ENCODE results near the gene HCN4. TPM values are rescaled to one million over a fixed set of nuclear protein-coding genes. Genes with fewer than 3 reads are reported as not detected.

The HCN4 gene
- total RNA-seq, 1 donor from 2014 or later = 0.17 TPM

DNA sequence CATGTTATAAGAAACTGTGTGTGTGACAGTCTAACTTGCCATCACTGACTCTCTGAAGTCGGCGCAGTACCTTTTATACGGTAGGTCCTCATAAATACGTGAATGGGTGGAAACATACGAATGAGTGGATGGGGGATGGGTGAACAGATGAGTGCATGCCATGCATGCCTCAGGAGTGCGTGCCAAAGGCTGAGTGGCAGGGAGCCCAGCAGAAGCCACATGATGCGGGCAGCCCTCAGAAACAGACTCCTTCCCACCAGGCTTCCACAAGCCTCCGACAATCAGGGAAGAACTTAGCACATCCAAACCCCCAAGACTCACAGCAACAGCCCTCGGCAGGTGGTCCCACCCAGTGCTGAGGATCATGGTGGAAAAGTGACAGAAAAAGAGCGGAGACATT lies 16.7 kb downstream of the HCN4 start:
- H3K4me3 ChIP-seq (ENCODE audit: low read depth, low read length) = no peak overlapping the region
- TF ChIP-seq, protein P1, sequence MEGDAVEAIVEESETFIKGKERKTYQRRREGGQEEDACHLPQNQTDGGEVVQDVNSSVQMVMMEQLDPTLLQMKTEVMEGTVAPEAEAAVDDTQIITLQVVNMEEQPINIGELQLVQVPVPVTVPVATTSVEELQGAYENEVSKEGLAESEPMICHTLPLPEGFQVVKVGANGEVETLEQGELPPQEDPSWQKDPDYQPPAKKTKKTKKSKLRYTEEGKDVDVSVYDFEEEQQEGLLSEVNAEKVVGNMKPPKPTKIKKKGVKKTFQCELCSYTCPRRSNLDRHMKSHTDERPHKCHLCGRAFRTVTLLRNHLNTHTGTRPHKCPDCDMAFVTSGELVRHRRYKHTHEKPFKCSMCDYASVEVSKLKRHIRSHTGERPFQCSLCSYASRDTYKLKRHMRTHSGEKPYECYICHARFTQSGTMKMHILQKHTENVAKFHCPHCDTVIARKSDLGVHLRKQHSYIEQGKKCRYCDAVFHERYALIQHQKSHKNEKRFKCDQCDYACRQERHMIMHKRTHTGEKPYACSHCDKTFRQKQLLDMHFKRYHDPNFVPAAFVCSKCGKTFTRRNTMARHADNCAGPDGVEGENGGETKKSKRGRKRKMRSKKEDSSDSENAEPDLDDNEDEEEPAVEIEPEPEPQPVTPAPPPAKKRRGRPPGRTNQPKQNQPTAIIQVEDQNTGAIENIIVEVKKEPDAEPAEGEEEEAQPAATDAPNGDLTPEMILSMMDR (conservative IDR thresholded peaks at IDR 0.05; ENCODE audit: low read depth, low read length) = no peak
- no peak for DNase-seq (ENCODE audit: low read depth)

DNA sequence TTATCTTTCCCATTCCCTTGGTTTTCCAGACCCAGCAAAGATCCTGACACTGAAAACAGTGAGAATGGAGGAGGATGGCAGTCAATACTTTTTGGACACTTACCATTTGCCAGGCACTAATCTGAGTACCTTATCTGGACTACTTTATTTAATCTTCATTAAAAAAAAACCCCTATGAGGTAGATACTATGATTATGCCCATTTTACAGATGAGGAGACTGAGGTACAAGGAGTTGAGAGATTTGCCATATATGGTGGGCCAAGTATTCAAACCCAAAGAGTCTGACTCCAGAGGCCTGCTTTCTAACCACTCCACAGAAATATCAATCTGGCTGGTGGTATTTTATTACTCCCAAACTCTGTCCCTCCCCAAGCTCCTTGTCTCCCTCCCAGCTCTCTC lies 19.6 kb downstream of the HCN4 start:
- TF ChIP-seq, protein P1 (conservative IDR thresholded peaks at IDR 0.05; ENCODE audit: low read depth, low read length) = no peak
- H3K4me3 ChIP-seq (ENCODE audit: low read depth, low read length) = no peak overlapping the region

DNA sequence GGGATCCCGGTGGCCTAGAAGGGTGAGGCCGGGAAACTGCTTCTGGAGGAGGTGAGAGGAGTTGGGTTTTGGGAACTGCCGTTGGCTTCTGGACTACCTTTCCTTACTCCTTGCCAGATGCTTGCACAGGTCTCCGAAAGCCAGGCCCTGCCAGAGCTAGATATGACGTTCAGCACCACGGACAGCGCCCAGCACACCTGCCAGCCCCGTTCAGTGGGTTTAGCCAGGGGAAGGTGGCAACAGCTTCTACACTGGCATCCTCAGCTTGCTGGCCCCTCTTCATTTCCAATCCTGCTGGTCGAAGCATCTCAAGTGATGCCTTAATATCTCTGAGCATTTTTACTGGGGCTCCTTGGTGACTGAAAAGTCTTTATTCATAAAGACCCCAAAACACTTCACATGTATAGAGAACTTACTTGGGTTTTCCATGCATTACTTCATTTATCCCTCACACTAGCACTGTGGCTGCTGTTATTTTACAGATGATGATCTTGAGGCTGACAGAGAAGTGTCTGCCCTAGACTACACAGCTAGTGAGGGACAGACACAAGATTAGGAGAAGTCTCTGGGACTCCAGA lies 21.9 kb downstream of the HCN4 start:
- TF ChIP-seq, protein P1 (conservative IDR thresholded peaks at IDR 0.05; ENCODE audit: low read depth, low read length) = no peak
- no peak for DNase-seq (ENCODE audit: low read depth)
- no peak overlapping the region for H3K4me3 ChIP-seq (ENCODE audit: low read depth, low read length)

More for the DNA sequence above, 19.6 kb downstream of the HCN4 start:
- no peak for DNase-seq (ENCODE audit: low read depth)

DNA sequence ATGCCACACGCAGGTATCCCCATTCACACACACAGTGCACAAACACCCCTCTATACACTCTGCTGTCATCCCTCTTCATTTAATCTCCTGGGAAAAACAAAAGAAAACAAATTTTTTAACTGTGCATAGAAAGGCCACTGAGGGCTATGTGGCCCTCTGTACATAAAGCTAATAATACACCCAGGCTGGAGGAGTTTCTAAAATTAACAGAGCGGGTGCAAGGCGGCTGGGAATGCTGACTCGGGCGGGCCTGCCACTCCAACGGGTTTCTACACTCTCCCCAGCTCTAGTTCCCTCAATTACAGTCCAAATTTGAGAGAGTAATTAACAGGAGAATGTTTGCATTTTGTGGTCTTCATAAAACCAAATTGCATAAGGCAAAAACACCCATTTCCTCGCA lies 23.1 kb downstream of the HCN4 start:
- no peak overlapping the region for H3K4me3 ChIP-seq (ENCODE audit: low read depth, low read length)
- no peak for DNase-seq (ENCODE audit: low read depth)
- TF ChIP-seq, protein P1 (conservative IDR thresholded peaks at IDR 0.05; ENCODE audit: low read depth, low read length) = no peak

DNA sequence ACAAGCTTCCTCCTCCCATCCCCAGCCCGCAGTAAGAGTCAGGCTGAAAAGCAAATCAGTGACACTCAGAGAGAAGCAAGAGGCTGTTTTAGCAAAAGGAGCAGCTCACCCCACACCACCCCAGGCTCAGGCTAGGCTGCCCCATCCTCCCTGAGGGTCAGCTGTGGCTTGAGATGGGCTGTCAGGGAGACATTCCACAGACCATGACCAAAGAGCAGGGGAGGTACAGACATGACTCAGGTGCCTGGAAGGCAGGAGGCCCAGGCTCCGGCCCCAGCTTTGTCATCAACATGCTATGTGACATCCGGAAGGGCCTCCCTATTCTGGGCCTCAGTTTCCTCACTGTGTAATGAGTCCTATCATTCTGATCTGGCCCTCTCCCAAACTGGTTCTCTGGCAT lies 24.7 kb downstream of the HCN4 start:
- no peak for DNase-seq (ENCODE audit: low read depth)
- TF ChIP-seq, protein P1 (conservative IDR thresholded peaks at IDR 0.05; ENCODE audit: low read depth, low read length) = no peak
- no peak overlapping the region for H3K4me3 ChIP-seq (ENCODE audit: low read depth, low read length)

DNA sequence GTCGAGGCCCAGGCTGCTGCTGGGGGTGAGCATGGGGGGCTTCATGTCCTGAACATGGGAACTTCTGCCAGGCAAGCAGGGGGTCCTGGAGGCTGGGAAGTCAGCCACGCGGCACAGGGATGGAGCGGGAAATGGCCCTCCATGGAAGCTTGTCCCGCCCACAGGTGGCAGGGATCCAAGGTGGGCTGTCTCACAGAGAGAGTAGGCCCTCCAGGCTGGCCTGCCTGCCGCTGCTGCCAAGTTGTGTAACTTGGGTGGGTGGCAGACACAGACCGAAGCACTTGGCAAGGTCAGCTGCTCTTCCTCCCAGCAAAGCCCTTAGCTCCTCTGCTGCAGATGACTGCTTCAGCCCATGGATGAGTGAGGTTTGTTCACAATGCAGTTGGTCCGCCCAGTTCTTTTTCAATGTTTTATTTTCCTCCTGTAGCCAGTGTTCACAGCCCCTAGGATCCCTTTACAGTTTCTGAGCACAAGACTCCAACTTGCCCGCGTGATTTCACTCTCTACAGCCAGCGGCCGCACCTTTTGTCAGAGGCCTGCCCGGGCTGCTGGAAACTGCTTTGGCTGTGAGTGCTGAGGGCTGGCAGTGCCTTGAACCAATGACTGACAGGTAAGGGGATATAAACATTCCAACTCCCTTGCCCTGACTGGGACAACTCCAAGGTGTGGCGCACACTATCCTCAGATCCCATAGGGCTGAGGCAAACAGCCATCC lies 26.7 kb downstream of the HCN4 start:
- no peak overlapping the region for H3K4me3 ChIP-seq (ENCODE audit: low read depth, low read length)
- TF ChIP-seq, protein P1 (conservative IDR thresholded peaks at IDR 0.05; ENCODE audit: low read depth, low read length) = no peak
- DNase-seq (ENCODE audit: low read depth) = no peak

All from epithelial cell of proximal tubule (primary cell).